Mucosa of gallbladder (tissue), 1 donor: ENCODE data around the gene NR2F2. TPM values are rescaled to one million over a fixed set of nuclear protein-coding genes. Genes with fewer than 3 reads are reported as not detected.
A peak's percentile ranks its signal among the peaks of the same experiment; 100 is the strongest.

Source experiments
- DNase-seq: peaks from one replicate; pipeline ENCODE4 v3.0.0-alpha.2; 2020; ENCODE audit warnings: low spot score
- total RNA-seq: library from RNA; stranded (reverse); gene quantifications from one replicate; pipeline ENCODE4 v1.2.1, GENCODE V29; 2021
- donor health status: DM: no; HTN: no; CAD: no.

NR2F2 gene
- total RNA-seq, 1 donor from 2014 or later = 288 TPM

DNA sequence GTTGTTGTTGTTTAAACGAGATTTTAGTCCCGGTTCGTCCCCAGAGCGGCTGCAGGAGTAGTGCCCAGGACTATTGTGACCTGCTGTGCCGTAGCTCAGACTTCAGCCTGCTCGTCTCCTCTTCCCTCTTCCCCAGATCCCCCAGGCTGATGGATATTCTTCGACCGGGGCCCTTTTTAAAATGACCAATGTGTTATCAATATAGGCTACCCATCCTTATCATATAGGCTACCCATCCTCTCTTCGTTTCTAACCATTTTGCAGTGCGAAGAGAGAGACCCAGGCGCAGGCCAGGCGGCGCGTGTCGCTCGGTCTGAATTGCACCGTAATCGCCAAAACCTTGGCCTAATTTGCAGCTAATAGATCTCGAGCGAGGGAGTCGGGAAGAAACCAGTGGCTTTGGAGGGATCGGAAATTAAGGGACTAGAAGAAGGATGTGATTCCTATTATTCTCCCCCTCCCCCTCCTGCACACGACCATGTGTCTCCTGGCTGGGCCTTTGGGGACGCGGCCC lies 23.0 kb downstream of the NR2F2 start:
- no peak for DNase-seq

GRCh38 chr15:96353930-96354730 lies 23.6 kb downstream of the NR2F2 start:
- peak; percentile 61 for DNase-seq

GRCh38 chr15:96354731-96355567 lies 24.4 kb downstream of the NR2F2 start:
- no peak for DNase-seq

- DNase-seq = no peak
Observed at GRCh38 chr15:96355568-96356187, 25.2 kb downstream of the NR2F2 start.

- peak; percentile 89 for DNase-seq
Observed at GRCh38 chr15:96356494-96357455, 26.3 kb downstream of the NR2F2 start.

- DNase-seq = no peak
Observed at GRCh38 chr15:96358001-96358801, 27.7 kb downstream of the NR2F2 start.

DNA sequence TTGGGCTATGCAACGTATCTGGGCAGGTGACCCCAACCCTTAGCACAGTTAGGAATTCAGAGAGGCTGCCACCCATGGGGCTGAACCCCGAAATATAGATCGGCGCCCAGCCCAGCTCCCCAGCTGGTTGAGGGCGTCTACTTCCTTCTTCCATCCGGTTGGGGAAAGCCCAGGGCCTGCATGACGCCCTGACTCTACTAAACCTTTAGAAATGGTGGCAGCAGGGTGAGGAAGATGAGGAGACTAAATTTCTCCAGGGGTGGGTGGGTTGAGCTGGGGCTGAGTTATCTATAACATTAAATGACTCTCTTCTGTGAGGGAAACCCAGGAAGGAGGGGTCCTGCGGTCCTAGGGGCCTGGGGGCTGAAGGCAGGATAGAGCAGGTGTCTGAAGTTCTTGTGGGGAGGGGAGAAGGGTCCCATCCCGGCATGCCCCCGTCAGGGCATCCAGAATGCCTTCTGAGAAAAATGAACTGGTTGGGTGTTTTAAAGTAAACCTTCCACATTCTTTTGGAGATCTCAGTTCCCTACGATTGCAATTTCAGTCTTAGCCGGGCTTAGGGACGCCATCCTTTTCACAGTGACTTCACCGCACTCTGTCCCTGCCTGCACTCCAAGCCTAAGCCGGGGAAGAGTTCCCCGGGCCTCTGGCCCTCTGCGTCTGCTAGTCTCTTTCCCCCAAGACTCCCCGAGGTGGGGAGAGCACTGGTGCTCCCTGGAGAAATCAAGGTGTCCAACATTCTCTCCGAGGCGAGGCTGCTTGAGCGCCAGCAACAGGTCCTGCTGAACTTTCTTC lies 28.5 kb downstream of the NR2F2 start:
- DNase-seq = no peak

DNA sequence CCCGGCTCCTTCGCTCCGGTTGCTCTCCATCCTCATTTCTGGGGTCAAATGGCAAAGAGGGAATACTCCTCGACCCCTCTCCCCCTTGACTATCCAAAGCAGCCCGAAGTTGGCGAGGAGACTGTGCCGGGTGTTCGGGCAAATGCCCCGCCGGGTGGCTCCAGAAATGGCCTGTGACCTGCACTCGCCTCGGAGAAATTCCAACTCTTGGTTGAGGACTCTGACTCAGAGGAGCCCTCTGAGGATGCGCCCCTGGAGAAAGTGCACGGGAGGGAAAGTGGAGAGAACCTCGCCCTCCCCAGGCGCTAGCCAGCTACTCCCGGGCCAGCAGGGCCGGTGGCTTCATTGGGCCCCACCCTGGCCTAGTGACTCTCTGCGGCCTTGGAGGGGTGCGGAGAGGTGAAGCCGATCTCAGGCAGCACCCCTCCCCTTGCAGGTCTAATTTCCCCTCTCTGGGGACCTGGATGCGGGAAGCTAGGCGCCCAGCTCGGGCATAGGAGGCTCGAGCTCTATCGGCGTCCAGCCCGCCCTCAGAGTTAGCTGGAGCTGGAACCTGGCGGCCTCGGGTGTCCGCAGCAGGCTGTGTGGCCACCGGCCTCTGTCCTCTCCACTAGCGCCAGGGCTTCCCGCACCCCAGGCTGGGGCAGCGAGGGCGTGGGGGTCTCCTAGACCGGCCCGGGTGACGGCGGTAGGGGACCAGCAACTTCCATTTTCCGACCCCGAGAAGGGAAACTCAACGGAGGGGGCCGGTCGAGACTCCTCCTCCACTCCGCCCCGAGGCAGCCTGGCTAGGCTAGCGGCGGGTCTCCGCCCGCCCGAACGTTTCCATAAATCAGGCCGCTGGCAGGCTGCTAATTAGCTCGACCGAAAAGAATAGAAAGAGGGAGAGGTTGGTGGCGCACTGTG lies 29.4 kb downstream of the NR2F2 start:
- no peak for DNase-seq

GRCh38 chr15:96360581-96361308 lies 30.2 kb downstream of the NR2F2 start:
- DNase-seq = peak; percentile 66

DNA sequence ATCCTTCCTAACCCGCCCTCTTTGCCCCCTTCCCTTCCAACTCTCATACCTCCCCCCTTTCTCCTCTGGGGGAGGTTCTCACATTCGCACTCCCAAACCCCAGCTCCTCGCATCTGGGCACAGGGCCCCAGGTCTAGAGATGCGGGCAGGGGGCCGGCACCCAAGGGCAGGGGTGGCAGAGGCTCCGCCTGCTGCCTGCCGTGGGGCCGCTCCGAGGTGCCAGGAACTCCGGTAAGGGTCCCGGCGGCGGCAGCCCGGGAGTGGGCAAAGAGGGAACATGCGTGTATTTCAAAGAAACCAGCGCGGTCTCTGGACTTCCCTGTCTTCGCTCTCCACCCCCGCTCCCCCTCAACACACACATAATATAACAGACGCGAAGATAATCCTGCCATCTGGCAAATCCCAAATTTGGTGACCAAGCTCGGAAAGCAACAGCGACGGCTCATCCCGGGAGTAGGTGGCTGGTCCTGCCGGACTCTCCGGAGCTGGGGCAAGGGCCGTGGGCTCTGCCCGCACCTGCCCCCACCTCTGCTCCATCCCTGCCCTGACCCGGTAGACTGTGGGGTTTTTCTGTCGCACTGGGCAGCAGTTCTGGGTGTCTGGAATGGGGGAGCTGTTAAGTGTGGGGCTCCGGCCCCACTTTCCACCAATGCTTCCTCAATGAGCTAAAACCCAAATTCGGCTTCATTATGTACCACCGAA lies 31.0 kb downstream of the NR2F2 start:
- no peak for DNase-seq

GRCh38 chr15:96362011-96362754 lies 31.7 kb downstream of the NR2F2 start:
- DNase-seq = no peak

DNA sequence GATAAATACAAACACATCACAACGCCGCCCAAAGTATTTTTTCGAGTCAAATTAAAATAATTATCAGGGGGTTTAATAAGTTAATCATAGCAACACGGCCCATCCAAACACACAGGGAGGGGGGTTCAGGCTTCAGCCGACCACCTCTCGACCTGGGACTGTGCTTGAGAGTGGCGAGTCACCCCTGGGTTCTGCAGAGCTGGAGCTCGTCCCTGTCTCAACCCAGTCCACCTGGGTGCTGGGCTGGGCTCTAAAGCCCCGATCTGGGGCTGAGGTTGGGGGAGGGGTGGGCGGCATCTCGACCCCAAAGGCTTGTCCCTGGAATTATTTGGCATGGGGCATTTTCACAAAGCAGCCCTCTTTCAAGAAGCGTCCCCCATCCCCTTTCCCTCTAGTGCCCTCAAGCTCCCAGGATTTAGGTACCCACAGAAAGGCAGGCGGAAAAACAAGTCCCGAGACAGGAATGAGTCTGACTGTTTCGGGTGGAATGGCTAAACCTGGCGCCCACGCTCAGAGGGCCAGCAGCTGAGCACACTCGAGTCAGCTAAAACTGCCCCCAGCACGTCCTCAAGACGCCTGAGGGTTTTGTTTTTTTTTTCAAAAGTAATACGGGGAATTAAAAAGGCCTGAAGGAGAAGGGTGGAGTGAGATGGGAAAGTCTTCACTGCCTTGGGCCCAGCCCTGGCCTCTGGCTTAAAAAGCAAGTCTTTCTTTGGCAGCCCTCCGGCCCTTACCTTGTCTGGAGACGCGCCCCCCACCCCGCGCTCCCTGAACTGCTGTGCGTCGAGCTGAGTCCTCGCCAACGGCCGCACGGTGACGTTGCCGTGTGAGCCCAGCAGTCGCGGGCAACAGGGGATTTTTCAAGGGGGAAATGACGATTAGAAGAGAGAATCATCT lies 32.5 kb downstream of the NR2F2 start:
- DNase-seq = no peak

GRCh38 chr15:96363707-96364106 lies 33.2 kb downstream of the NR2F2 start:
- DNase-seq = no peak

DNA sequence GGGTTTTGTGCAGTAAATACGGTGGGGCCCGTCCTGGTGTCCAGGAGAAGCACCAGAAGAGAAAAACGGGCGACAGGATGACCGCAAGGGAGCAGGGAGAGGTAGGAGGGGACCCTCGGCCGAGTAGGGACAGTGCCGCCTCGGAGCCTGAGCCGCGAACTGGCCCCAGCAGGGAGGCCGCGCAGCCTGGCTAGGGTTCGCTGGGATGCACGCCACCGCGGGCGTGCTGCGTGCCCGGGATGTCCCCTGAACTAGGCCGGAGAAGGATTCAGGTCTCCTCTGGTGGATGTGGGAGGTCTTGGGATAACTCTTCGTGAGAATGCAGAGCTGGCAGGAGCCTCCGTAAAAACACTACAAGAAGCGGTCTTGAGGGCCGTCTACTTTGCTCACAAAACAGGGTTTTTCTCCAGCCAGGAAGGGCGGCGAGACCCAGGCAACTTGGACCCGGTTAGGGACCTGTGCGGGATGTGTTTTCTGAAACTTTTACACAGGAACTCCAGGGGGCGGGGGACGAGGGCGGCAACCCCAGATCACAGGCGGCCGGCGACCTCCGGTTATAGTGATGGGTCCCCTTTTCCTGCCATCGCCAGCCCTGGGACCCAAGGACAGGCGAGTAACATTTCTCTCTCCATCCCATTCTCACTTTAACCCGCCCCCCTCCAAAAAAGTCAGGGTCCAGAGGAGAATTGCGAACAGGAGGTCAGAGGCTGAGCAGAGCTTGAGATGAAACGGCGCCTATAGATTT lies 35.5 kb downstream of the NR2F2 start:
- DNase-seq = no peak

DNA sequence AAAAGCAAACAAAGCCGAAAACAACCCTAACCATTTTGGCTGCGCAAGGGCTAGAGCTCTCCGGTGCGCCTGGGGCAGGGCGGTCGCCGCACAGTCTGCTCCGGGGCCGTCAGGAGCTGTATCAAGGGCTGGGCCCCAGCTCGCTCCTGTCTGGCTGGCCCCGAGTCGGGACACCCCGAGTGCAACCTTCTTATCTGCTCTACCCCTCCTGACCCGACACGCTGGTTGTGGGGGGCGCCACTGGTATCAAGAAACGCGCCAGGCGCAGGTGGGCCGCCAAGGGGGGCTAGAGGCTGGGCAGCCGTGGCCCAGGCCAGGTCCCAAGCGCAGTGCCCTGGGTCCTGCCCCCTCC lies 36.0 kb downstream of the NR2F2 start:
- DNase-seq = no peak
